NCI-H510A (cell line): ENCODE data around the gene P2RY11.

Experiments used
- DNase-seq: peaks from one replicate; lab custom pipeline; 2025; lab: John Stamatoyannopoulos, UW

P2RY11 gene, protein sequence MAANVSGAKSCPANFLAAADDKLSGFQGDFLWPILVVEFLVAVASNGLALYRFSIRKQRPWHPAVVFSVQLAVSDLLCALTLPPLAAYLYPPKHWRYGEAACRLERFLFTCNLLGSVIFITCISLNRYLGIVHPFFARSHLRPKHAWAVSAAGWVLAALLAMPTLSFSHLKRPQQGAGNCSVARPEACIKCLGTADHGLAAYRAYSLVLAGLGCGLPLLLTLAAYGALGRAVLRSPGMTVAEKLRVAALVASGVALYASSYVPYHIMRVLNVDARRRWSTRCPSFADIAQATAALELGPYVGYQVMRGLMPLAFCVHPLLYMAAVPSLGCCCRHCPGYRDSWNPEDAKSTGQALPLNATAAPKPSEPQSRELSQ

DNA sequence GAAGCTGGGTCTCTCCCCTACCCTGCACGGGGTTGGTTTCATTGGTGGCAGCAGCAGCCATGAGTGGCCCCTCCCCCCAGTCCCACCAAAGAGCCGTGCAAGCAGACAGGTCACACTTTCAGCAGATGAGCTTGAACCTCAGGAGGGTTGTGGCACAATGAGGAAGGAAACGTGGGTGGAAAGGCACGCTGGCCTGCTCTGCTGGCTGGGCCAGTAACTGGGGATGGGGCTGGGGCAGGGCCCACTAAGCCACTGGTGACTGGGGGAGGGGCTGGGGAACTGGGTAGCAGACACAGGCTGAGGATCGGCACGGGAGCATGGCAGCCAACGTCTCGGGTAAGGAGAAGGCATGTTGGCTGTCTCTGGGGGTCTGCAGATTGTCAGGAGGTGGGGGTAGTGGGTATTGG, at the start of gene P2RY11:
Gene P2RY11 (plus strand): TSS at position 289 of the 407 bp plus-strand sequence. CDS start 29 bp downstream, at position 318.
- DNase-seq: no peak

DNA sequence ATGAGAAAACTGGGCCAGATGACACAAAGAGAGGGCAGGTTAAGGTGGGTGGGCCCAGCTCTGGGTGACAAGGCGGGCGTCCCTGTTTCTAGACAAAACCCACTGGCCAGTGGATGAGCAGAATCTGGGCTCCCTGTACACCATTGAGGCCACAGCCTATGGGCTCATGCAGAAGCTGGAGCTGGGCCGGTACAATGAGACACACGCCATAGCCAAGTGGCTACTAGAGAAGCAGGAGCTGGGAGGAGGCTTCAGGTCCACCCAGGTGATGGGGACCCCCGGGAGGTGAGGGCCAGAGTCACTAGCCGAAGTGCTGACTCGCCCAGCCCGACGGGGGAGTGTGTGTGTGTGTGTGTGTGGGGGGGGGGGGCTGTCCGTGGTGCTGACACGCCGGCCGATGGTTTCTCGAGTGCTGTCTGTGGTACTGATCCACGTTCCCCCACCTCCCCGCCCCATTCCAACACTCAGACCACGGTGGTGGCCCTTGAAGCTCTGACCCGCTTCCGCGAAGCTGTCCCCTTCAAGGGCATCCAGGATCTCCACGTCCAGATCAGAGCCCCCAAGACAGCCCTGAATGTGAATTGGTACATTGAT, 49.7 kb upstream of the P2RY11 start:
- no peak for DNase-seq

DNA sequence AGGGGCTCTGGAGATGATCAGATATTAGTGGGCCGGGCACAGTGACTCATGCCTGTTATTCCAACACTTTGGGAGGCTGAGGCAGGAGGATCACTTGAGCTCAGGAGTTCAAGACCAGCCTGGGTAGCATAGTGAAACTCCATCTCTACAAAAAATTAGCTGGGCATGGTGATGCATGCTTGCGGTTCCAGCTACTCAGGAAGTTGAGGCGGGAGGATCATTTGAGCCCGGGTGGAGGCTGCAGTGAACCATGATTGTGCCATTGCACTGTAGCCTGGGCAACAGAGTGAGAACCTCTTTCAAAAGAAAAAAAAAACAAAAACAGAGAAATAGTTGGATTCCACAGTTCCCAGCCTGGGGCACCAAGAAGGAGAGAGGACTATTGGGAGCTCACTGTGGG, 43.3 kb upstream of the P2RY11 start:
- no peak for DNase-seq

DNA sequence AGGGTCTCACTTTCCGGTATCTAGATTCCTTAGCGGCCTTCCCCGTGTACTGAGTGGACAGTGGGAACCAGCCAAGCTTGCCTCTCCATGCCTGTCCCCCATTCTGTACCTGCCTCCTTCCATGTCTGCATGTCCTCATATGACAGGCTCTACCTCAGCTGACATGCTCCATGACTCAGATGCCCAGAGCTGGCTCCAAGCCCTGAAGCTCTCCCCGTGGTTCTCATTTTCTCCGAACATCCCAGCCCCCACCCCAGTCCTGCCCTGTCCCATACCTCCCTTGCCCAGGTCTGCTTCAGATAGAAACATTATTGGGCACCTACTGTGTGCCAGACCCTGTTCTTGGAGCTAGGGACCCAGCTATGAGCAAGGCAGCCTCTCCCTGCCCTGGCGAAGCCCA, 42.4 kb upstream of the P2RY11 start:
- no peak for DNase-seq

DNA sequence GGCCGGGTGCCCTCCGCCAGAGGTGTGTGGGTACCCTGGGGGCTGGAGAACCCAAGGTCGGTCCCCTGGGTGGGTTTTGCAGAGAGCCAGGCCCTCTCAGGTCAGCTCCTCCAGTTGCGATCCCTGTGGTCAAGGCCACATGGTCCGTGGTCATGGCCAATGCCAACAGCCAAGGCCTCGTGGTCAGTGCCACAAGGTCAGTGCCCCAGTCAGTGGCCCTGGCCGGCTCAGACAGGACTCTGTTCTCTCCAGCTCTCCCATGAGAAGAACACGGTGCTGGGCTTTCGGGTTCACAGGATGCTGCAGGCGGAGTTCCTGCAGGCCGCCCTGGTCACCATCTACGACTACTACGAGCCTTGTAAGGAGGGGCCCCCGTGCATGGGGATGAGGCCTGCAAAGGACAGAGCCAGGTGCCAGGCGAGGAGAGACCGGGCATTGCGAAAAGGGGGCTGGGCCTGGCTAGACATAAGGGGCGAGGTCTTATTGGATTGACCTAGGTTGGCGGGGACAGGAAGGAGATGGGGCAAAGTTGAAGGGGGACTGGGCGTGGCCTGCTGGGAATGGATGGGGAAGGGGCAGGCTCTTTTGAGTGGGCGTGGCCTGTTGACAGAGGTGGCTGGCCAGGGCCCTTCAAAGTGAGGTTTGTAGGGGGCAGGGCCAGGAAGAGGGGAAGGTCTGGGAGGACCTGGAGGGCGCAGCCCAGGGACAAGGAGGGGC, 40.6 kb upstream of the P2RY11 start:
- DNase-seq: no peak

DNA sequence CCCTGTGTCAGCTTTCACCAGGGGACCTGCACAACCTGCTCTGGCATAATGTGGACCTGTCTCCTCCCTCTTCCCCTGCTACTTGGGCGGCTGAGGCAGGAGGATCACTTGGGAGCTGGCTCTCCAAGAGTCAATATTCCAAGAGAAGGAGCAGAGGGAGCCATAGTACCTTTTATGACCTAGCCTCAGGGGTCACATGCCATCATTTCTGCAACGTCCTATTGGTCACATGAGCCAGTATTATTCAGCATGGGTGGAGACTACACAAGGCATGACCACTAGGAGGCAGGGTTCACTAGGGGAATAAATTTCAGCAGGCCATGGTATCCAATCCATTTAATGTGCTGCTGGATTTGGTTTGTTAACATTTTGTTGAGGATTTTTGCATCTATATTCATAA, 37.3 kb upstream of the P2RY11 start:
- no peak for DNase-seq

DNA sequence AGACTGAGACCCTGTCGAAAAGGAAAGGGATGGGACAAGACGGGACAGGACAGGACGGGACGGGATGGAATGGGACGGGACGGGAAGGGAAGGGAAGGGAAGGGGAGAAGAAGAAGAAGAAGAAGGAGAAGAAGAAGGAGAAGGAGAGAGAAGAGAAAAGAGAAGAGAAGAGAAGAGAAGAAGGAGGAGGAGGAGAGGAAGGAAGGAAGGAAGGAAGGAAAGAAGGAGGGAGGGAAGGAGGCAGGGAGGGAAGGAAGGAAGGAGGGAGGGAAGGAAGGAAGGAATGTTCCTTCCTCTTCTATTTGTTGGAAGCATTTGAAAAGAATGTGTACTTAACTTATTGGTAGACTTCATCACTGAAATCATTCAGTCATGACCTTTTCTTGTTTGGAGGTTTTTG, 35.0 kb upstream of the P2RY11 start:
- DNase-seq: no peak

DNA sequence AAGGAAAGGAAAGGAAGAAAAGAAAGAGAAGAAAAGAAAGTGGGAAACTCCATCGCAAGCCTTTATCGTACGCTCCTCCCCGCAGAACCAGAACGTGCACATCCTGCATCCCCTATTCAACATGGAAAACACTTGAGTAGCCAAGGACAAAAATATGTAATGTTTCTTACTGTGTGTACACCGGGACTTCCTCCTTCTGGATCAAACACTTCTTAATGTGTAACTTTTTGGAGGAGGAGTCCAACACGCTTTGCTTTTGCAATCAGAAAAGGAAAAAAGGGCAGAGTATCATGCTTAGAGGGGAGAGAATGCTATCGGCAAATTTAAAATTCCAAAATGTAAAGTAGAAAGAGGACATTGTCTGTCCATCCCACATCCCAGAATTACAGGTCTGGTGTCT, 33.2 kb upstream of the P2RY11 start:
- no peak for DNase-seq

DNA sequence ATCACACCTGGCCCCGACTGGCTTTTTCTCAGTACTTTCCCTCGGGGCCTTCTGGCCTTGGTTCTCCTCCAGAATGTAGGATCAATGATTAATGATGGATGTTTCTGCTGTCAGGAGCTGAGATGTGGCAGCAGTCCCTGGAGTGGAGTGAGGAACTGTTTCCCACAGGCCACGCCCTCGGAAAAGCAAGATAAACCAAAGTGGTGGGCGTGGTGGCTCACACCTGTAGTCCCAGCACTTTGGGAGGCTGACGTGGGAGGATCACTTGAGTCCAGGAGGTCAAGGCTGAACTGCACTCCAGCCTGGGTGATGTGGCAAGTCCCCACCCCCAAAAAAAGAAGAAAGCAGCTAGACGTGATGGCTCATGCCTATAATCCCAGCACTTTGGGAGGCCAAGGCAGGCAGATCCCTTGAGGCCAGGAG, 32.5 kb upstream of the P2RY11 start:
- DNase-seq: no peak

DNA sequence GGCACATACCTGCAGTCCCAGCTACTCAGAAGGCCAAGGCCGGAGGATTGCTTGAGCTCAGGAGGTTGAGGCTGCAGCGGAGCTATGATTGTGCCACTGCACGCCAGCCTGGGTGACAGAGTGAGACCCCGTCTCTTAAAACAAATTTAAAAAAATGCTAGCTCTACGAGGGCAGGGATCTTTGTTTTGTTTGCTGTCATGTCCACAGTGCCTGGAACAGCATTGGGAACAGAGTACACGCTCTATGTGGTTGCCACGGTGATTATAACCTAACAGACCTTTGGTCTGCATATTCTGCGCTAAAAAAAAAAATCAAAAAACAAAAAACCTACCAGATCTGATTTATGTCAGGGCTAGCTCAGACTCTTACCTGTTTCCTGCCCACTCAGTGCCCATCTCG, 27.6 kb upstream of the P2RY11 start:
- DNase-seq: no peak

DNA sequence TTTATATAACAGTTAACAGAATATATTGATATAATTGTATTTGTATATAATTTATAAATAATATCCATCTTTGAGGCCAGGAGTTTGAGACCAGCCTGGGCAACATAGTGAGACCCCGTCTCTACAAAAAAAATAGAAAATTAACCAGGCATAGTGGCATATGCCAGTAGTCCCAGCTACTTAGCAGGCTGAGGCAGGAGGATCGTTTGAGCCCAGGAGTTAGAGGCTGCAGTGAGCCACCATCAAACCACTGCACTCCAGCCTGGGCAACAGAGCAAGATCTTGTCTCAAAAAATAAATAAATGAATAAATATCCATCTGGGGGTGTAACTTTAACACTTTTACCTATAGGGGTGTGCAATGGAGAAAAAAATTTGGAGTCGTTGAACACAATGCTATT, 26.7 kb upstream of the P2RY11 start:
- DNase-seq: no peak

DNA sequence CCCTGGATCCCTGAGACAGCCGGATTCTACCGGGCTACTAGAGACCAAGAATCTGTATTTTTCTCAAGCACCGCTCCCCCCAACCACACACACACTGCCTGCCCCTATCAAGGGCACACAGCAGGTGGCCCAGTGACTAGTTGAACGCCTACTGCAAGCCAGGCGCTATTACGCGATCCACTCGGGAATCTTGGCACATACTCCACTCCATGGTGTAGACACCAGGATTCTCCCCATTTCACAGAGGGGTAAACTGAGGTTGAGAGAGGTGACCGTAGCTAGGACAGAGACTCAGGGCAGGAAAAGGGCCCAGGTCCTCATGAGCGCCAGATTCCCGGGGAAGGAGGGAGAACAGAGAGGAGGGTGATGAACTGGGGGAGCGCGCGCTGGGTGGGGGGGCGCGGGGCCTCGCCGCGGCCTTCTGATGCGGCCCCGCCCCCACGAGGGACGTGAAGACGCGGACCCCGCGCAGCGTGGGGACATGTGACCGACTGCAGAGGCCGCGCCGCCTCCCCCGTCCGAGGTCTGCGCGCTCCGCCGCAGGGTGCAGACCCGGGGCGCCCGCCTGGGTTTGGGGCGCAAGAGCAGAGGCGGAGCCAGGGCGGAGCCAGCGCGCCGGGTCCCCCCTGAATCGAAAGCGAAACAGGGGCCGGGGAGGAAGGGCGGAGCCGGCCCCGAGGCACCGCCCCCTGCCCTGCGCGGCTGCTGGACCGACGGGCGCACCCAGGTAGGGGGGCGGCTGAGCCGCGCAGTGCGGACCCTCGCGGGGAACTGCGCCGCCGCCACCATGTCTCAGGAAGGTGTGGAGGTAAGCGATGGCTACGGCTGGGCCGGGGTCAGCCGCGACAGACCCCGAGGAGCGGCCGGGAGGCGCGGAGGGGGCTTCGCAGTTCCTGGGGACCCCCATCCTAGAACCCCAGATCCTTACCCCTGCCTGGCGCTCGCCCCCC, 25.6 kb upstream of the P2RY11 start, which contains the start of gene SHFL:
Gene SHFL (plus strand): TSS at position 677 of the 950 bp plus-strand sequence. CDS start 111 bp downstream, at position 788.
- no peak for DNase-seq

DNA sequence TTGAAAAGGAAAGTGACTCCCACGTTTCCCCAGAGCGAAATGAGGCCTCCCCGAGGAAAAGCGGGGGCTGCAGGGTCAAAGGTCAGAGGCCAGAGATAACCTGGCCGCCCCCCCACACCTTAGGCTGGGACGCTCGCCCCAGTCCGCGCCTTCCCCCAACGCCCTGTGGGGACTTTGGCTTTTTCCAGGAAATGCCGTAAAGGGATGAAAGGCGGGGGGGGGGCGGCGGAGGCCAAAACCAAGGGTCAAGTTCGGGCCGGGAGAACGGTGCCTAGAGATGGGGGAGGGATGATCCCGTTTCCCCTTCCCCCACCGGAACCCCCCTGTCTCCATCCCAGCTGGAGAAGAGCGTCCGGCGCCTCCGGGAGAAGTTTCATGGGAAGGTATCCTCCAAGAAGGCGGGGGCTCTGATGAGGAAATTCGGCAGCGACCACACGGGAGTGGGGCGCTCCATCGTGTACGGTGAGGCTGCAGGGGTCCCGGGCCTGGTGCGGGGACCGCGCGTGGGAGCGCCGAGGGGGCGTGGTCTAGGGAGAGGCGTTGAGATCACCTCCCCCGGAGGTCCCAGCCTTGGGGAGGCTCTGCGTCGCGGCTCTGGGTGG, 24.8 kb upstream of the P2RY11 start:
- DNase-seq: no peak

DNA sequence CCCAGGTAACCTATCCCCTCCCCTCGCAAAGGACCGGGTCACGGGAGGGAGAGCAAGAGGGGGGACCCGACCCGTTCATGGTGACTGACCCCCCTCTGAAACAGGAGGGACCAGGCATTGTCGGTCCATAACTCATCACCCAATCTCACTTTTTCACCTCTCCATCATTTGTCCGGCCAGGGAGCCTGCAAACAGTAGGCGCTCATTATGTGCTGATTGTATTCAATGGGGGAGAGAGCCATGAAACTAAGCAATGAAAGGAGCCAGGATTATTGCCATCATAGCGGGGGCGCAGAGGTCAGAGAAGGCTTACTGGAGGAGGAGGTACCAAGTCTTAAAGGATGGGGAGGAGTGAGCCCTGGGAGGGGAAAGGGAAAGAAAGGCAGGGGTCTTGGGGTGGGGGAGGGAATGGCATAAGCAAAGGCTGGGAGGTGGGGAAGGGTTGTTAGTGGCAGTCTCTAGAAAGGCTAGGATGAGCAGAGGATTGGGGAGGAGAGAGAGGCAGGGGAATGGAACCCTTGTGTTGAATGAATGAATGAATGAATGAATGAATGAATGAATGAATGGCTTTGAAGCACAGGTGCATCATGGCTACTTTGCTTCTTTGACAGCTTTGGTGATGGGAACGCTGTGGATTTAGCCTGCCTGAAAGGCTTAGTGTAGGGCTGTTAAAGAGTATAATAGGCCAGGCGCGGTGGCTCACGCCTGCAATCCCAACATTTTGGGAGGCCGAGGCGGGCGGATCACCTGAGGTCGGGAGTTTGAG, 24.0 kb upstream of the P2RY11 start:
- DNase-seq: no peak

DNA sequence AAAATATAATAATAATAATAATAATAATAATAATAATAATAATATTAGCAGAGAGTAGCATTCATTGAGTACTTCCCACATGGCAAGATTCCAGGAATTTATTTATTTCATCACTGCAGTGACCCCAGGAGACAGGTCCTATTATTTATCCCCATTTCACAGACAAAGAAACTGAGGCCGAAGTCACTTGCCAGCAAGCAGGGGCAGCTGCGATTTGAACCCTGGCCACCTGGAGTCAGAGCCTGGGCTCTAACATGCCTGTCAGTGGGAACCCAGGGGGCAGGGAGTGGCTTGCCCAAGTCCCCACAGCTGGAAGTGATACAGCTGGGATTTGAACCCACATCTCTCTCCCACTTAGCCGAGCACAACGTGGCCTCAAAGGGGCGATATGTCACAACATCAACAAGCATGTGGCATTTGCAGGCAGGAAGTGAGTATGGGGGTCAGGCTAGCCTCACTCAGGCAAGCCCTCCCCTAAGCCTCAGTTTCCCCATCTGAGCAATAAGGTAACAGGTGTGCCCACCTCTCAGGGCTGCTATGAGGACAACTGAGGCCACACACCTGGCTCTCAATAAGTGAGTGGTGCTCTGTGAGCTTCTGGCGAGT, 22.4 kb upstream of the P2RY11 start:
- DNase-seq: no peak

DNA sequence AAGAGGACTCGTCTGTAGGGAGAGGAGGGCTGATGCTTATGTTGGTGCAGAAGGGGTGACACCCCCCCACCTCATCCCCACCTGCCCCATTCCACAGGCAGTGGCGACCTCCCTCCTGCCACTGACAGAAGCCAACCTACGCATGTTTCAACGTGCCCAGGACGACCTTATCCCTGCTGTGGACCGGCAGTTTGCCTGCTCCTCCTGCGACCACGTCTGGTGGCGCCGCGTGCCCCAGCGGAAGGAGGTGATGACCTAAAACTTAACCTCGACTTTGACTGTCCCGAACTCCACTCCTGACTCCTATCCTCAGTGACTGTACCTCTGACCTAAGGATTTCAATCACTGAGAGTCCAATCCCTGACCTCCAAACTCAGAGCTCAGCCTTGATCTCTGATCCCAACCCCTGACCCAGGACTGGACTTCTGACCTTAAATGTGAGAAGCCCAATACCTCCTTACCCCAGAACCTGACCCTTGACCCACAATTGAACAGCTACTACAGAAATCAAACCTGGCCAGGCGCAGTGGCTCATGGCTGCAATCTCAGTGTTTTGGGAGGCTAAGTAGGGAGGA, 21.6 kb upstream of the P2RY11 start:
- DNase-seq: no peak

DNA sequence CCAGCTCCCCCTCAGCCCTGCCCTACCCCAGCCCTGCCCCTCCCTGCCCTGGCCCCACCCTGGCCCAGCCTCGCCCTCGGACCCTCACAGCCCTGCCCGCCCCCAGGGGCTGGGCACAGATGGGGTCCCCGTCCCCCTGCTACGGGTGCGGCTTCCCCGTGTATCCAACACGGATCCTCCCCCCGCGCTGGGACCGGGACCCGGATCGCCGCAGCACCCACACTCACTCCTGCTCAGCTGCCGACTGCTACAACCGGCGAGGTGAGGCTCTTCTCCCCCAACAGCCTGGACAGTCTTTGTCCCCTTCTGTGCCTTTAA, 20.2 kb upstream of the P2RY11 start:
- DNase-seq: no peak

DNA sequence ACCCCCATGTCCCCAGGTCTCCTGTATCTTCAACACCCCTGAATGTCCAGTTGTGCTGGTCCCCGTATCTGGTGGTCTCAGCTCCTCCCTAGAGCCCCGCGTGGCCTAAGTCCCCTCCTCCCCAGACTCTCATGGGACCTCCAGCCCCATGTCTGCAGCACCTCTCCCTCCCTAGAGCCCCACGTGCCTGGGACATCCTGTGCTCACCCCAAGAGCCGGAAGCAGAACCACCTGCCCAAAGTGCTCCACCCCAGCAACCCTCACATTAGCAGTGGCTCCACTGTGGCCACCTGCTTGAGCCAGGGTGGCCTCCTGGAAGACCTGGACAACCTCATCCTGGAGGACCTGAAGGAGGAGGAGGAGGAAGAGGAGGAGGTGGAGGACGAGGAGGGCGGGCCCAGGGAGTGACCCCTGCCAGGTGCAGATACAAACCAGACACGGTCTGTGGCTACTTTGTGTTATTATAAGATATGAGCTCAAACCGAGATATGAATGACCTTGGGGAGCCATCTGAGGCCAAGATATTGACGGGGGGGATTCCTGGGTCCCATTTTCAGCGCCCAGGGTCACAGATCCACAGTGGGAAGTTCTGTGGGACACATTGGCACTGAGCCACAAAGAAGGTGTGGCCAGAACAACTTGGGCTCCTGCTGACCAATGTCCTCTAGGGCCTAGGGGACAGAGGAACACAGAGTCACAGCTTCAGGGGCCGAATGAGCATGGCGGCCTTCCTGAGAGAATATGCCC, 19.4 kb upstream of the P2RY11 start:
- DNase-seq: no peak

DNA sequence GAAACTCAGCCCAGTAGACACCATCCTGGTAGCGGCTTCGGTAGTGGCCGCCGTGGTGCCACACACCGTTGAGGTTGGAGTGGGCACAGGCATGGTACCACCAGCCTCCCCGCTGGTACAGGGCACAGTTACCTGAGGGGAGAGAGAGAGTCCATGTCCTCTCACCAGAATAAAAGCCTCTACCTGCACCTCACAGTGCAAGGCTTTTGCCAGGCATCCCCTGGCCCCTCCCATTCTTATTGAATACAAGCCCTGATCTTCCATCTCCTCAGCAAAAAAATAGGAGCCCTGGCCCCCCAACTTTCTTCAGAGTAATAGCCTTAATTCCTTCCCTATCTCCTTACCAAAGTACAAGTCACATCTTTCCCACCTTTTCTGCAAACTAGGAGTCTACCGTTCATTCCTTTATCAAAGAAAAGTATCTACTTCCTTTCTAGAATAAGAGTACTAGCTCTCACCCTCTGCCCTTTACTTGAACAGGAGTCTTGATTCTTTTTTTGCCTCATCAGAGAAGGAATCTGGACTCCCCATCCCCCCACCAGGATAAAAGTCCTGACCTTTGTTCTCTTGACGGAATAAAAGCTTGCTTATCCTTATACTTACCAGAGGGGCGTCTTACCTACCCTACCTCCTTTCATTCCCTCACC, 18.7 kb upstream of the P2RY11 start:
- DNase-seq: no peak
